PC-3 (cell line): ENCODE results near the gene SLC35F3.

Experiments used
- CTCF ChIP-seq: fragments of 300-600 bp; sonication (generic); conservative IDR thresholded peaks from 2 replicates; pipeline ENCODE4 v1.5.1; 2017; ENCODE audit warnings: antibody characterized with exemption, low read depth, mild to moderate bottlenecking, low read length
- EZH2 ChIP-seq: fragments of 300-600 bp; sonication (generic); IDR thresholded peaks from one replicate; pipeline ENCODE4 v1.6.1; 2017; ENCODE audit warnings: antibody characterized with exemption, mild to moderate bottlenecking, low read length; ENCODE audit not compliant: unreplicated experiment

GRCh38 chr1:234132795-234133194 lies 228.3 kb downstream of the SLC35F3 start:
- TF ChIP-seq CTCF (no peak), EZH2 (no peak)
